T-helper 17 cell (primary cell): Measurements from ENCODE around the gene ENPP1. TPM values are rescaled to one million over a fixed set of nuclear protein-coding genes. Genes with fewer than 3 reads are reported as not detected.

Source experiments
- ATAC-seq: fragments of 150-1000 bp; cut with Tn5 transposase; 2 replicates; pipeline ENCODE4 v1.10.0; 2021; ENCODE audit warnings: mild to moderate bottlenecking, moderate library complexity
- DNase-seq, 3 donors: peaks; one replicate each; pipeline versions ENCODE4 v3.0.0 to v3.0.0-alpha.2; 2020 to 2021
- H3K9me3 ChIP-seq: one replicate; pipeline ENCODE4 v1.7.0; 2013; ENCODE audit warnings: low read length, mild to moderate bottlenecking; ENCODE audit not compliant: control insufficient read depth, poor library complexity, severe bottlenecking
- H3K27ac Mint-ChIP-seq: one replicate; pipeline ENCODE4 v1.8.0; 2022; ENCODE audit warnings: mild to moderate bottlenecking, moderate library complexity, mixed read lengths
- H3K27me3 Mint-ChIP-seq: one replicate; pipeline ENCODE4 v1.8.0; 2022; ENCODE audit warnings: mixed read lengths
- H3K36me3 Mint-ChIP-seq: one replicate; pipeline ENCODE4 v1.8.0; 2022; ENCODE audit warnings: low read depth, mixed read lengths
- H3K4me1 Mint-ChIP-seq: one replicate; pipeline ENCODE4 v1.8.0; 2022; ENCODE audit warnings: mild to moderate bottlenecking, mixed read lengths
- H3K4me3 Mint-ChIP-seq: one replicate; pipeline ENCODE4 v1.8.0; 2022; ENCODE audit warnings: mild to moderate bottlenecking, moderate library complexity, mixed read lengths
- total RNA-seq, 4 donors: library from RNA in 2 of 4; stranded (reverse) in 2 of 4; gene quantifications; one replicate each; pipeline ENCODE4 v1.2.3 and lab custom pipeline; 2022 to 2026

The ENPP1 gene
- total RNA-seq, 2 donors from 2014 or later, result 1.7 to 2.1 TPM

GRCh38 chr6:131825946-131826345 is 18.1 kb downstream of the ENPP1 start:
- Mint-ChIP-seq H3K36me3 (peaks cover 3% of the 10 kb centered on the region), H3K4me3 (no peak overlapping the region), H3K27me3 (peaks cover 17% of the 10 kb centered on the region), H3K27ac (no peak overlapping the region), H3K4me1 (peaks cover 3% of the 10 kb centered on the region)
- no peak for DNase-seq
- no peaks in the 10 kb centered on the region for H3K9me3 ChIP-seq
- no peak for ATAC-seq

GRCh38 chr6:131828080-131828479 is 20.3 kb downstream of the ENPP1 start:
- no peaks in the 10 kb centered on the region for H3K9me3 ChIP-seq
- Mint-ChIP-seq H3K4me1 (peaks cover 3% of the 10 kb centered on the region), H3K4me3 (no peak overlapping the region), H3K27me3 (peaks cover 8% of the 10 kb centered on the region), H3K36me3 (peaks cover 4% of the 10 kb centered on the region), H3K27ac (no peak overlapping the region)
- DNase-seq (no peak), ATAC-seq (no peak)

- H3K9me3 ChIP-seq, result no peaks in the 10 kb centered on the region
- Mint-ChIP-seq H3K27me3 (peaks cover 15% of the 10 kb centered on the region), H3K4me3 (no peak overlapping the region), H3K36me3 (peaks cover 4% of the 10 kb centered on the region), H3K4me1 (peaks cover 3% of the 10 kb centered on the region), H3K27ac (no peak overlapping the region)
- ATAC-seq (no peak), DNase-seq (no peak)
Observed at GRCh38 chr6:131828951-131829350, 21.1 kb downstream of the ENPP1 start.

- H3K4me1 Mint-ChIP-seq, result peaks cover 3% of the 10 kb centered on the region
- peaks cover 17% of the 10 kb centered on the region for H3K27me3 Mint-ChIP-seq
- DNase-seq (no peak), ATAC-seq (no peak)
- peaks cover 4% of the 10 kb centered on the region for H3K36me3 Mint-ChIP-seq
- H3K4me3 Mint-ChIP-seq, result no peak overlapping the region
- H3K9me3 ChIP-seq, result no peaks in the 10 kb centered on the region
- H3K27ac Mint-ChIP-seq, result no peak overlapping the region
Observed at GRCh38 chr6:131831392-131831791, 23.6 kb downstream of the ENPP1 start.

GRCh38 chr6:131831886-131832285 is 24.1 kb downstream of the ENPP1 start:
- no peak for ATAC-seq
- no peak for DNase-seq
- peaks cover 3% of the 10 kb centered on the region for H3K4me1 Mint-ChIP-seq

GRCh38 chr6:131832363-131832762 is 24.5 kb downstream of the ENPP1 start:
- Mint-ChIP-seq H3K27me3 (peaks cover 17% of the 10 kb centered on the region), H3K4me1 (peaks cover 3% of the 10 kb centered on the region), H3K27ac (no peak overlapping the region), H3K36me3 (peaks cover 4% of the 10 kb centered on the region), H3K4me3 (no peak overlapping the region)
- ATAC-seq, result no peak
- DNase-seq, result no peak
- no peaks in the 10 kb centered on the region for H3K9me3 ChIP-seq

More at GRCh38 chr6:131831886-131832285, 24.1 kb downstream of the ENPP1 start:
- H3K27ac Mint-ChIP-seq, result no peak overlapping the region
- no peaks in the 10 kb centered on the region for H3K9me3 ChIP-seq
- H3K36me3 Mint-ChIP-seq, result peaks cover 4% of the 10 kb centered on the region
- H3K27me3 Mint-ChIP-seq, result peaks cover 17% of the 10 kb centered on the region
- H3K4me3 Mint-ChIP-seq, result no peak overlapping the region

- H3K4me3 Mint-ChIP-seq, result no peak overlapping the region
- no peaks in the 10 kb centered on the region for H3K9me3 ChIP-seq
- DNase-seq, result no peak
- no peak for ATAC-seq
- no peaks in the 10 kb centered on the region for H3K36me3 Mint-ChIP-seq
- no peak overlapping the region for H3K27ac Mint-ChIP-seq
- peaks cover 2% of the 10 kb centered on the region for H3K4me1 Mint-ChIP-seq
- peaks cover 9% of the 10 kb centered on the region for H3K27me3 Mint-ChIP-seq
Observed at GRCh38 chr6:131838051-131838450, 30.2 kb downstream of the ENPP1 start.

GRCh38 chr6:131839388-131839787 is 31.6 kb downstream of the ENPP1 start:
- Mint-ChIP-seq H3K27me3 (peaks cover 4% of the 10 kb centered on the region), H3K4me3 (no peak overlapping the region), H3K27ac (peak overlapping the region; percentile 39), H3K36me3 (peaks cover 1% of the 10 kb centered on the region), H3K4me1 (peaks cover 2% of the 10 kb centered on the region)
- DNase-seq (no peak), ATAC-seq (no peak)
- H3K9me3 ChIP-seq, result no peaks in the 10 kb centered on the region

GRCh38 chr6:131840441-131840840 is 32.6 kb downstream of the ENPP1 start:
- Mint-ChIP-seq H3K36me3 (peaks cover 2% of the 10 kb centered on the region), H3K4me3 (no peak overlapping the region), H3K27me3 (peaks cover 7% of the 10 kb centered on the region), H3K4me1 (peaks cover 2% of the 10 kb centered on the region), H3K27ac (no peak overlapping the region)
- no peak for ATAC-seq
- H3K9me3 ChIP-seq, result no peaks in the 10 kb centered on the region
- DNase-seq, result no peak

GRCh38 chr6:131840936-131841583 is 33.2 kb downstream of the ENPP1 start:
- peaks cover 12% of the 10 kb centered on the region for H3K27me3 Mint-ChIP-seq
- H3K27ac Mint-ChIP-seq, result no peak overlapping the region
- H3K4me3 Mint-ChIP-seq, result no peak overlapping the region
- no peaks in the 10 kb centered on the region for H3K9me3 ChIP-seq
- H3K36me3 Mint-ChIP-seq, result peaks cover 5% of the 10 kb centered on the region
- DNase-seq (no peak), ATAC-seq (no peak)
- peaks cover 2% of the 10 kb centered on the region for H3K4me1 Mint-ChIP-seq

- Mint-ChIP-seq H3K27ac (no peak overlapping the region), H3K36me3 (peaks cover 5% of the 10 kb centered on the region), H3K4me3 (no peak overlapping the region), H3K27me3 (peaks cover 14% of the 10 kb centered on the region), H3K4me1 (peaks cover 2% of the 10 kb centered on the region)
- ATAC-seq (no peak), DNase-seq (no peak)
- no peaks in the 10 kb centered on the region for H3K9me3 ChIP-seq
Observed at GRCh38 chr6:131843768-131844167, 35.9 kb downstream of the ENPP1 start.

- Mint-ChIP-seq H3K27ac (no peak overlapping the region), H3K36me3 (peaks cover 5% of the 10 kb centered on the region), H3K4me1 (peaks cover 5% of the 10 kb centered on the region), H3K4me3 (no peak overlapping the region), H3K27me3 (peaks cover 19% of the 10 kb centered on the region)
- no peaks in the 10 kb centered on the region for H3K9me3 ChIP-seq
- no peak for DNase-seq
- ATAC-seq, result no peak
Observed at GRCh38 chr6:131844243-131844841, 36.5 kb downstream of the ENPP1 start.

- ATAC-seq (no peak), DNase-seq (no peak)
- Mint-ChIP-seq H3K4me1 (peaks cover 5% of the 10 kb centered on the region), H3K36me3 (peaks cover 5% of the 10 kb centered on the region), H3K27me3 (peaks cover 19% of the 10 kb centered on the region), H3K4me3 (no peak overlapping the region), H3K27ac (no peak overlapping the region)
- no peaks in the 10 kb centered on the region for H3K9me3 ChIP-seq
Observed at GRCh38 chr6:131846023-131846663, 38.3 kb downstream of the ENPP1 start.
